Head of caudate nucleus (tissue), 42 donors: ENCODE data around the gene KRTAP10-6.
"Not testable (repeated sequence)": the region's sequence is repeated elsewhere in the genome, so short reads cannot be mapped to it uniquely, and the experiment has no call there.

Experiments used
- DNase-seq, 42 donors: peaks; one replicate each; pipeline versions ENCODE4 v3.0.0 to v3.0.0-alpha.2; 2020 to 2021; ENCODE audit warnings: mixed read lengths in 7 of 42
- intact Hi-C: fragments of 100-400 bp; cut with DNase I; formaldehyde crosslinking; loops from one replicate; pipeline ENCODE4 v1.15.0; 2022

The KRTAP10-6 gene

DNA sequence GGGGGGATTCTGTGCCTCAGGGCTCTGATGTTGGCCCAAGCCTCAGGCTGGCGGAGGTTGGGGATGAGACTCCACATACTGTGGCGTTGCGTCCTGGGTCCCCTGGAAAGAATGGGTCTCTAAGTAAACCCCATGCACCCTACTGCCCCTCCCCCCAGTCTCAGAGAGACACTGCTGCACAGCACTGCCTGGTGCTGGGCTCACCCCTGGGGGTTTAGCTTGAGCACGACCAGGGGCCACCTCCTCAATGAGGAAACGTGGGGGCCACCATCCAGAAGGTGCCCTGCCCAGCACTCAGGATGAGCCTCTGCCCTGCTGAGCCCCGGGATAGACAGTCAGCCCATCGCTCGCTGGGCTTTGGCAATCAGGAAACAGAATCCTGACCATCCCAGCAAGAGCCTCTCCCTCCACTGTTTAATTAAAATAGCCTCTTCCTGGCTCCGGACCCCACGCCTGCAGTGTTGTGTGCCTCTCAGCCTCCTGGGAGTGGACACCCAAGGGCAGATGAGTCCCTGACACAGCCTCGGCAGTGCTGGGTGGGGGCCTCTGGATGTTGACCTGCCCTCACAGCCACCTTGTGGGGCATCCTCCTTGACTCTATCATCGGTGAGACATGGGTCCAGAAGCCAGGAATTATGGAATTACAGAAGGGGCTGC lies 22.3 kb downstream of the KRTAP10-6 start:
- DNase-seq, result peak in 3 of 42 donors; percentile 8 to 30 (median 10)
- intact Hi-C loops, result no loop called here

- peak in 3 of 42 donors; percentile 19 to 31 (median 30) for DNase-seq
- intact Hi-C loops, result no loop called here
Observed at GRCh38 chr21:44568667-44569556, 23.4 kb downstream of the KRTAP10-6 start.

GRCh38 chr21:44568261-44568660 lies 24.0 kb downstream of the KRTAP10-6 start:
- peak in 3 of 42 donors; percentile 16 to 30 (median 18) for DNase-seq
- intact Hi-C loops, result no loop called here

- intact Hi-C loops, result no loop called here
- DNase-seq, result peak in 2 of 42 donors; percentile 14 to 27
Observed at GRCh38 chr21:44567481-44568171, 24.7 kb downstream of the KRTAP10-6 start.

- intact Hi-C loops, result no loop called here
- no peak for DNase-seq
Observed at GRCh38 chr21:44566403-44566802, 25.9 kb downstream of the KRTAP10-6 start.

DNA sequence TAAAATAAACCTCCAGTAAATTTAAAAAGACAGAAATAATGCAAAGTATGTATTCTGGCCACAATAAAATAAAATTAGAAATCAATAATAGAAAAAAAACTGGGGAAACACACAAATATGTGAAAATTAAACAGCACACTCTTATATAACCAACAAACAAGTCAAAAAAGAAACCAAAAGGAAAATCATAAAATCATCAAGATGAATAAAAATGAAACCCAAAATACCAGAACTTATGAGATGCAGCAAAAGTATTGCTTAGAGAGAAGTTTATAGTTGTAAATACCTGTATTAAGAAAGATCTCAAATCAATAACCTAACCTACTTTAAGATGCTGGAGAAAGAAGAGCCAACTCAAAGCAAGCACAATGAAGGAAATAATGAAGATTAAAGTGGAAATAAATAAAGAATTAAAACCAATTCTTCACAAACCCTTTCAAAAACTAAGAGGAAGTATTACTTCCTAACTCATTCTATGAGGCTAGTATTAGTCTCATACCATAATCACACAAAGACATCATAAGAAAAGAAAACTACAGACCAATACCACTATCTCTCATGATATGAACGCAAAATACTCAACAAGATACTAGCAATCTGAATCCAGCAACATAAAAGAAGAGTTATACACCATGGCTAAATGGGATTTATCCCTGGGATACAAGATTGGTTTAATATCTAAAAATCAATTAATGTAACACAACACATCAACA lies 27.3 kb downstream of the KRTAP10-6 start:
- intact Hi-C loops, result no loop called here
- no peak for DNase-seq

- DNase-seq, result no peak
- intact Hi-C loops, result no loop called here
Observed at GRCh38 chr21:44564099-44564498, 28.2 kb downstream of the KRTAP10-6 start.

GRCh38 chr21:44558695-44559094 lies 33.6 kb downstream of the KRTAP10-6 start, which contains the start of gene KRTAP10-3:
TSS of gene KRTAP10-3 (minus strand) at chr21:44558795. CDS start at chr21:44558715, 80 bp downstream.
- DNase-seq, result no peak
- intact Hi-C loops, result no loop called here

DNA sequence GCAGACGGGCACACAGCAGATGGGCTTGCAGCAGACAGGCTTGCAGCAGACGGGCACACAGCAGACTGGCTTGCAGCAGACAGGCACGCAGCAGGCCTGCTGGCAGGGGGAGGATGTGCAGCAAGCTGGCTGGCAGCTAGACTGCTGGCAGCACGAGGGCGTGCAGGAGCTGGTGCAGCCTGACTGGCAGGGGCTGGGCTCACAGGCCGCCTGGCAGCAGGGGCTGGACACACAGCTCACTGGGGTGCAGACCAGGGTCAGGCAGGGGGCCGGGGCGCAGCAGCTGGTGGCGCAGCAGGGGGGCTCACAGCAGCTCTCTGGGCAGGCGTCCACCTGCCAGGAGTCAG lies 34.0 kb downstream of the KRTAP10-6 start:
- DNase-seq, intact Hi-C loops: not testable (repeated sequence)

- DNase-seq, result peak in 4 of 42 donors; percentile 12 to 33 (median 26)
Observed at GRCh38 chr21:44557491-44558328, 34.6 kb downstream of the KRTAP10-6 start.

DNA sequence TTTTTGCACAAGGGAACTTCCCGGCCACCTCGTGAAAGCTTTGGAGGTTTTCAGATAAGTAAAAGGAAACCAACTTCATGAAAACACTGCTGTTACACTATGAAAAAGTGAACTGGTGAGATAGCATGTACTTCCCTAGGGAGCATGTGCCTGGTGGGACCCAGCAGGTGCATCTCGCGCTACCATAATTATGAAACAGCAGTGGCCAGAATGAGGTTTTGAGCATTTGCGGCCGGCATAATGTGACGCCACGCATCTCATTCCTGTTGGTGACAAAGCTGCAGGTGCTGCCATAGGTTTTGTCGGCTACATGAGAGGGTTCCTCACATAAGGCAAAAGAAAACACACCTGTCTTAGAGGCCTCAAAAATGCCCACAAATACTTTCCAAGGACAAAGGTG lies 35.4 kb downstream of the KRTAP10-6 start:
- DNase-seq, result peak in 2 of 42 donors; percentile 9 to 25
- intact Hi-C loops, result no loop called here

More at GRCh38 chr21:44557491-44558328, 34.6 kb downstream of the KRTAP10-6 start:
- intact Hi-C loops, result no loop called here

- DNase-seq, result peak in 6 of 42 donors; percentile 1 to 26 (median 9)
- intact Hi-C loops, result no loop called here
Observed at GRCh38 chr21:44555200-44555875, 37.0 kb downstream of the KRTAP10-6 start.

DNA sequence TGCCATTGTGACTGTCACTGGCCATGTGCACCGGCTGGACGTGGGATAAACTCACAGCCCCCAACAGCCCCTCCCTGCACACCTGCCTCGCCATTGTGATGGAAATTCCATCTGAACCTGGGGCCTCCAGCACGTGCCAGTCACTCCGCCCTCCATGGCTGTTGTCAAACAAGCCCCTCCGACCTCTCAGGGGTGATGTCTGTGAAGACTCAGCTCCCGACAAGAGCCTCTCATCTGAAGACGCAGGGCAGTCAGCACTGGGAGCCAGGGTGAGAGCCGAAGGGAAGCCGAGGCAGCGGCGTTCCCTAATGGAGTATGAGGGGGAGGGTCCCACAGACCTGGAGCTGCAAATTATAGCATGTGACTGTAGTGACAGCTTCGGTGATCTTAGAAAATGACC lies 39.6 kb downstream of the KRTAP10-6 start:
- peak in 6 of 42 donors; percentile 3 to 33 (median 10) for DNase-seq
- intact Hi-C loops, result no loop called here

- DNase-seq, result peak in 5 of 42 donors; percentile 2 to 17 (median 11)
- intact Hi-C loops, result no loop called here
Observed at GRCh38 chr21:44552136-44552535, 40.2 kb downstream of the KRTAP10-6 start.

DNA sequence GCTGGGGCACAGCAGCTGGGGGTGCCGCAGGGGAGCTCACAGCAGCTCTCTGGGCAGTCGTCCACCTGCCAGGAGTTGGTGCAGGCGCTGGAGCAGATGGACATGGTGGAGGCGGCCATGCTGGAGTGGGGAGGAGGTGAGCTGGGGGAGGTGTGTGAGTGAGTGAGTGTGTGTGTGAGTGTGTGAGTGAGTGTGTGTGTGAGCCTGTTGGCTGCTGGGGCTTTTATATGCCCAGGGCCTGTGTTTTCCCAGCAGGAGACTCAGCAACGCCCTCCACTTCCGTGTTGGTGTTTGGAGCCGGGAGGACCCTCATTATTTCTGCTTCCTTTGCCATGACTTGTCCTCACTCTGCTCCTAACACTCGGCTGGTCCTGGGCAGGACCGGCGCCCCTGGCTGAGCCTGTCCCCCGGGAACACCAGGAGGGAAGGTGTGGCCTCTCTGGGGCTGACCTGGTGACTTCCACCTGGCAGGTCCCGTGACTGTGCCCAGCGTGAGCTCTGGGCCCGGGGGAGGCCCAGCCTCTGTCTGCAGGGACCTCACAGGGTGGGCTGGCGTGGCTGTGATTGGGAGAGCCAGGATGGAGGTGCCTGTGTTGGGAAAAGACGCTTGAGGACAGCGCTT lies 40.9 kb downstream of the KRTAP10-6 start, which contains the start of gene KRTAP10-2:
KRTAP10-2 (minus strand) TSS at position 166 of the 622 bp plus-strand sequence; CDS start at position 119, 47 bp downstream.
- DNase-seq, result peak in 10 of 42 donors; percentile 2 to 21 (median 6)
- intact Hi-C loops, result no loop called here

GRCh38 chr21:44550807-44551206 lies 41.5 kb downstream of the KRTAP10-6 start:
- DNase-seq, result peak in 5 of 42 donors; percentile 1 to 23 (median 11)
- intact Hi-C loops, result no loop called here

DNA sequence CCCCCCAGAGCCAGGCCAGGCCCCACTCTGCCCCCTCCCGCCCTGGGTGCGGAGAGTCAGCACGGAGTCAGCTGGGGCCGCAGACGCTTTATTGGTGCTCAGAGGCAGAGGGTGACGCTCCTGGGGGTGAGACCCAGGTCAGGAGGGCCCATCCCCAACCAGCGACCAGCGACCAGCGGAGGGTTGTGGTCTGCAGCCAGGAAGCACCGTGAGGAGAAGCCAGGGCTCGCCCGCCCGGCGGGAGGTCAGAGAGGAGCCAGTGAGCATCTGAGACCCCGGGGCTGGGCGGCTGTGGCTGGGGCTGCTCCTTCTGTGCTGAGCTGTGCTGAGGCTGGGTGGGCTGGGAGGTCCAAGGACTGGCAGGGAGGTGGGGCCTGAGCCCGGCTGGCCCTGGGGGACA lies 42.0 kb downstream of the KRTAP10-6 start:
- DNase-seq, result peak in 10 of 42 donors; percentile 2 to 24 (median 9)
- intact Hi-C loops, result not testable (repeated sequence)
